MM.1S (cell line): ENCODE data around the gene AEBP1.

ENCODE experiments used
- DNase-seq: peaks from one replicate; pipeline ENCODE4 v3.0.0-alpha.2; 2015
- H2AFZ ChIP-seq: fragments of 300-600 bp; sonication (generic); 2 replicates; pipeline ENCODE4 v1.6.0; 2016; ENCODE audit warnings: antibody characterized with exemption, low read length
- H3F3A ChIP-seq: fragments of 300-600 bp; sonication (generic); 2 replicates; pipeline ENCODE4 v1.6.1; 2016; ENCODE audit warnings: mild to moderate bottlenecking, antibody characterized with exemption, low read length, moderate library complexity, mixed read lengths; ENCODE audit not compliant: insufficient read depth
- H3K27ac ChIP-seq: fragments of 300-600 bp; sonication (generic); 2 replicates; pipeline ENCODE4 v1.5.1; 2016; ENCODE audit warnings: mild to moderate bottlenecking, low read length
- H3K27me3 ChIP-seq: fragments of 300-600 bp; sonication (generic); replicated peaks from 2 replicates; pipeline ENCODE4 v1.6.0; 2016; ENCODE audit warnings: low read length; ENCODE audit not compliant: insufficient read depth
- H3K36me3 ChIP-seq: fragments of 300-600 bp; sonication (generic); replicated peaks from 2 replicates; pipeline ENCODE4 v1.6.1; 2016; ENCODE audit warnings: mild to moderate bottlenecking, low read length, mixed read lengths; ENCODE audit not compliant: insufficient read depth
- H3K4me1 ChIP-seq: fragments of 300-600 bp; sonication (generic); 2 replicates; pipeline ENCODE4 v1.6.1; 2016; ENCODE audit warnings: low read length, mixed read lengths
- H3K4me2 ChIP-seq: fragments of 300-600 bp; sonication (generic); 2 replicates; pipeline ENCODE4 v1.6.0; 2016; ENCODE audit warnings: low read depth, low read length
- H3K4me3 ChIP-seq: fragments of 300-600 bp; sonication (generic); 2 replicates; pipeline ENCODE4 v1.5.1; 2016; ENCODE audit warnings: low read length, mixed read lengths
- H3K79me2 ChIP-seq: fragments of 300-600 bp; sonication (generic); 2 replicates; pipeline ENCODE4 v1.6.1; 2016; ENCODE audit warnings: mixed run types, low read length, mixed read lengths
- H3K9ac ChIP-seq: fragments of 300-600 bp; sonication (generic); 2 replicates; pipeline ENCODE4 v1.6.1; 2016; ENCODE audit warnings: low read length, mixed read lengths
- H3K9me2 ChIP-seq: fragments of 300-600 bp; sonication (generic); replicated peaks from 2 replicates; pipeline ENCODE4 v1.6.1; 2016; ENCODE audit warnings: mild to moderate bottlenecking, low read length, mixed read lengths; ENCODE audit not compliant: insufficient read depth
- H3K9me3 ChIP-seq: fragments of 300-600 bp; sonication (generic); replicated peaks from 2 replicates; pipeline ENCODE4 v1.6.1; 2016; ENCODE audit warnings: mild to moderate bottlenecking, low read length, mixed read lengths; ENCODE audit not compliant: insufficient read depth
- H4K20me1 ChIP-seq: fragments of 300-600 bp; sonication (generic); 2 replicates; pipeline ENCODE4 v1.6.1; 2016; ENCODE audit warnings: mild to moderate bottlenecking, low read length, moderate library complexity, mixed read lengths; ENCODE audit not compliant: insufficient read depth
- CTCF ChIP-seq: fragments of 300-600 bp; sonication (generic); IDR thresholded peaks from 2 replicates; pipeline ENCODE4 v1.5.1; 2016; ENCODE audit warnings: antibody characterized with exemption, low read length, mixed read lengths
- EZH2 ChIP-seq: fragments of 300-600 bp; sonication (generic); optimal IDR thresholded peaks from 2 replicates; pipeline ENCODE3; 2017; ENCODE audit warnings: low read depth, mild to moderate bottlenecking, antibody characterized with exemption, low read length, mixed read lengths
- EZH2phosphoT487 ChIP-seq: fragments of 300-600 bp; sonication (generic); IDR thresholded peaks from 2 replicates; pipeline ENCODE4 v1.6.1; 2018; ENCODE audit warnings: antibody characterized with exemption, low read length

The AEBP1 gene

GRCh38 chr7:44063894-44064651 lies 40.1 kb upstream of the AEBP1 start:
- Histone ChIP-seq H3K27ac (no peak overlapping the region), H2AFZ (no peak overlapping the region), H3F3A (no peaks in the 10 kb centered on the region), H3K4me1 (no peaks in the 10 kb centered on the region), H3K79me2 (no peaks in the 10 kb centered on the region), H3K9me2 (no peaks in the 10 kb centered on the region), H3K9me3 (no peaks in the 10 kb centered on the region), H3K36me3 (no peaks in the 10 kb centered on the region), H4K20me1 (no peaks in the 10 kb centered on the region), H3K27me3 (no peaks in the 10 kb centered on the region), H3K4me3 (no peak overlapping the region), H3K4me2 (no peak overlapping the region), H3K9ac (no peak overlapping the region)
- no peak for DNase-seq
- TF ChIP-seq EZH2 (no peak), EZH2phosphoT487 (no peak), CTCF (no peak)

- Histone ChIP-seq H3K9ac (no peak overlapping the region), H3K4me1 (no peaks in the 10 kb centered on the region), H3K4me2 (no peak overlapping the region), H4K20me1 (no peaks in the 10 kb centered on the region), H3K27ac (no peak overlapping the region), H3K9me3 (no peaks in the 10 kb centered on the region), H2AFZ (no peak overlapping the region), H3K27me3 (no peaks in the 10 kb centered on the region), H3K4me3 (no peak overlapping the region), H3F3A (no peaks in the 10 kb centered on the region), H3K36me3 (no peaks in the 10 kb centered on the region), H3K9me2 (no peaks in the 10 kb centered on the region), H3K79me2 (no peaks in the 10 kb centered on the region)
- TF ChIP-seq EZH2phosphoT487, result no peak
- TF ChIP-seq EZH2, result no peak
- TF ChIP-seq CTCF, result no peak
- DNase-seq, result no peak
These were observed 39.2 kb upstream of the AEBP1 start for GRCh38 chr7:44064791-44065430.

- no peak within 1 kb of the TSS for H3K4me2 ChIP-seq
- H3K4me1 ChIP-seq, result no peaks in the 10 kb centered on the region
- H3K36me3 ChIP-seq, result no peaks in the 10 kb centered on the region
- no peaks in the 10 kb centered on the region for H3K79me2 ChIP-seq
- no peak within 1 kb of the TSS for H3K4me3 ChIP-seq
- no peaks in the 10 kb centered on the region for H3K27me3 ChIP-seq
- H4K20me1 ChIP-seq, result no peaks in the 10 kb centered on the region
- no peak within 1 kb of the TSS for H3K27ac ChIP-seq
- DNase-seq, result no peak
- H2AFZ ChIP-seq, result no peak within 1 kb of the TSS
- H3K9ac ChIP-seq, result no peak within 1 kb of the TSS
- H3K9me3 ChIP-seq, result no peaks in the 10 kb centered on the region
- H3F3A ChIP-seq, result no peaks in the 10 kb centered on the region
- no peaks in the 10 kb centered on the region for H3K9me2 ChIP-seq
- TF ChIP-seq EZH2phosphoT487 (no peak), CTCF (no peak), EZH2 (no peak)
These were observed 38.6 kb upstream of the AEBP1 start, which contains the start of gene PGAM2 for GRCh38 chr7:44065431-44066110. Gene PGAM2, minus strand, starts transcription at chr7:44065567. Its CDS starts 38 bp downstream, at chr7:44065529.
